H1 (cell line): ENCODE results near the gene HHIP. TPM values are rescaled to one million over a fixed set of nuclear protein-coding genes. Genes with fewer than 3 reads are reported as not detected.

Experiments
- CTCF ChIA-PET: fragments of 300-600 bp; sonication (Branson Sonifier 250); formaldehyde crosslinking; loops from one replicate; lab custom pipeline; 2021; ENCODE audit not compliant: partially characterized antibody; lab: Charles Lee
- POLR2A ChIA-PET: fragments of 300-600 bp; sonication (Branson Sonifier 250); formaldehyde crosslinking; loops from one replicate; lab custom pipeline; 2021; ENCODE audit warnings: inconsistent platforms; ENCODE audit not compliant: partially characterized antibody; lab: Charles Lee
- DNase-seq, 2 experiments: peaks; one replicate each; pipeline versions ENCODE4 v3.0.0 to v3.0.0-alpha.2; 2010 to 2022; ENCODE audit warnings: low spot score in 2 of 2, low read depth in 1 of 2, mixed read lengths in 1 of 2
- FAIRE-seq: peaks from 2 replicates; lab custom pipeline; 2011; peaks lifted over from hg19 to GRCh38; lab: Jason Lieb, UNC
- H2AFZ ChIP-seq: 2 replicates; pipeline ENCODE4 v1.8.1; 2012; ENCODE audit warnings: low read length, inconsistent platforms
- H2AK5ac ChIP-seq: 2 replicates; pipeline ENCODE4 v1.6.1; 2013; ENCODE audit warnings: low read depth, low read length
- H2BK120ac ChIP-seq: replicated peaks from 2 replicates; pipeline ENCODE3; 2013; ENCODE audit warnings: low read depth, low read length, inconsistent platforms
- H2BK12ac ChIP-seq: 2 replicates; pipeline ENCODE4 v1.6.1; 2013; ENCODE audit warnings: low read depth, low read length
- H2BK15ac ChIP-seq: 2 replicates; pipeline ENCODE4 v1.6.1; 2013; ENCODE audit warnings: low read length
- H2BK20ac ChIP-seq: 2 replicates; pipeline ENCODE4 v1.6.1; 2013; ENCODE audit warnings: low read length
- H2BK5ac ChIP-seq: 2 replicates; pipeline ENCODE4 v1.6.1; 2013; ENCODE audit warnings: low read depth, low read length
- H3K14ac ChIP-seq: 2 replicates; pipeline ENCODE4 v1.6.1; 2013; ENCODE audit warnings: inconsistent platforms; ENCODE audit not compliant: insufficient read length
- H3K18ac ChIP-seq: 2 replicates; pipeline ENCODE4 v1.6.1; 2013; ENCODE audit warnings: low read length; ENCODE audit errors: extremely low read depth
- H3K23ac ChIP-seq: 2 replicates; pipeline ENCODE4 v1.6.1; 2013; ENCODE audit warnings: inconsistent platforms; ENCODE audit not compliant: insufficient read length
- H3K23me2 ChIP-seq: 2 replicates; pipeline ENCODE4 v1.6.1; 2013; ENCODE audit warnings: low read depth, low read length
- H3K27ac ChIP-seq: 2 replicates; pipeline ENCODE4 v1.6.1; 2011; ENCODE audit warnings: low read depth, low read length, inconsistent platforms
- H3K27me3 ChIP-seq, 4 experiments: replicated peaks in 1 of 4; 1 replicate in 1 of 4; 2 replicates in 3 of 4; pipeline versions ENCODE4 v1.6.1 to v1.8.1; 2011 to 2013; ENCODE audit warnings: low read length in 3 of 4, mild to moderate bottlenecking in 3 of 4, inconsistent platforms in 2 of 4, mixed read lengths in 2 of 4, moderate library complexity in 1 of 4; ENCODE audit not compliant: control insufficient read depth in 3 of 4, insufficient read depth in 3 of 4; ENCODE audit errors: extremely low read depth in 1 of 4
- H3K36me3 ChIP-seq, 4 experiments: 2 replicates each; pipeline versions ENCODE4 v1.6.1 to v1.8.1; 2011 to 2013; ENCODE audit warnings: mild to moderate bottlenecking in 4 of 4, low read length in 3 of 4, moderate library complexity in 2 of 4, control low read depth in 1 of 4, inconsistent platforms in 1 of 4; ENCODE audit not compliant: insufficient read depth in 4 of 4, control insufficient read depth in 2 of 4
- H3K4ac ChIP-seq: replicated peaks from 2 replicates; pipeline ENCODE3; 2013; ENCODE audit warnings: low read length, low read depth, mixed read lengths, inconsistent platforms; ENCODE audit not compliant: insufficient read length
- H3K4me1 ChIP-seq, 4 experiments: replicated peaks in 1 of 4; 1 replicate in 1 of 4; 2 replicates in 3 of 4; pipeline versions ENCODE4 v1.6.1 to v1.8.1; 2011 to 2013; ENCODE audit warnings: low read length in 3 of 4, inconsistent platforms in 2 of 4, mixed read lengths in 1 of 4; ENCODE audit not compliant: insufficient read depth in 4 of 4, control insufficient read depth in 3 of 4
- H3K4me2 ChIP-seq, 2 experiments: 2 replicates each; pipeline versions ENCODE4 v1.6.1 to v1.8.1; 2011 to 2013; ENCODE audit warnings: low read depth in 2 of 2, low read length in 2 of 2, control low read depth in 1 of 2, inconsistent platforms in 1 of 2, mild to moderate bottlenecking in 1 of 2; ENCODE audit not compliant: insufficient read depth in 1 of 2
- H3K4me3 ChIP-seq, 4 experiments: fragments of 200-600, 300-600 bp in 1 of 4; sonication (generic), shearing (Covaris generic), sonication (Bioruptor Twin) in 1 of 4; 2 replicates each; pipeline versions ENCODE4 v1.5.1 to v1.8.1; 2011 to 2016; ENCODE audit warnings: low read length in 4 of 4, low read depth in 3 of 4, control low read depth in 2 of 4, inconsistent platforms in 2 of 4, mild to moderate bottlenecking in 2 of 4, mixed read lengths in 1 of 4, moderate library complexity in 1 of 4; ENCODE audit not compliant: insufficient read depth in 2 of 4; ENCODE audit errors: extremely low read depth in 1 of 4
- H3K56ac ChIP-seq: replicated peaks from 2 replicates; pipeline ENCODE3; 2013; ENCODE audit warnings: low read depth, mild to moderate bottlenecking, mixed read lengths, low read length, inconsistent platforms; ENCODE audit not compliant: insufficient read length
- H3K79me1 ChIP-seq: 2 replicates; pipeline ENCODE4 v1.6.1; 2013; ENCODE audit warnings: low read depth, low read length, control low read depth
- H3K79me2 ChIP-seq, 2 experiments: 2 replicates each; pipeline versions ENCODE4 v1.6.1 to v1.8.1; 2012 to 2013; ENCODE audit warnings: low read length in 2 of 2, mild to moderate bottlenecking in 2 of 2, inconsistent platforms in 1 of 2; ENCODE audit not compliant: insufficient read depth in 2 of 2, control insufficient read depth in 1 of 2
- H3K9ac ChIP-seq, 4 experiments: replicated peaks in 1 of 4; 1 replicate in 1 of 4; 2 replicates in 3 of 4; pipeline versions ENCODE4 v1.6.1 to v1.8.1; 2011 to 2013; ENCODE audit warnings: low read depth in 3 of 4, low read length in 3 of 4, control low read depth in 2 of 4, mild to moderate bottlenecking in 2 of 4, moderate library complexity in 2 of 4, inconsistent platforms in 1 of 4; ENCODE audit errors: extremely low read depth in 1 of 4
- H3K9me3 ChIP-seq, 2 experiments: 2 replicates each; pipeline versions ENCODE4 v1.6.1 to v1.8.1; 2012 to 2013; ENCODE audit warnings: mild to moderate bottlenecking in 2 of 2, moderate library complexity in 2 of 2, control low read depth in 1 of 2, inconsistent platforms in 1 of 2, low read depth in 1 of 2, low read length in 1 of 2, mixed read lengths in 1 of 2; ENCODE audit not compliant: insufficient read depth in 2 of 2
- H4K20me1 ChIP-seq, 2 experiments: replicated peaks in 1 of 2; 2 replicates each; pipeline versions ENCODE3 to v1.8.1; 2011 to 2013; ENCODE audit warnings: inconsistent platforms in 2 of 2, low read length in 2 of 2, mild to moderate bottlenecking in 1 of 2; ENCODE audit not compliant: insufficient read depth in 2 of 2, control insufficient read depth in 1 of 2
- H4K5ac ChIP-seq: 2 replicates; pipeline ENCODE4 v1.6.1; 2013; ENCODE audit warnings: low read length, low read depth, mixed read lengths, inconsistent platforms; ENCODE audit not compliant: insufficient read length
- H4K8ac ChIP-seq: 2 replicates; pipeline ENCODE4 v1.8.0; 2013; ENCODE audit warnings: mild to moderate bottlenecking, moderate library complexity, low read length, inconsistent platforms; ENCODE audit not compliant: insufficient read depth; ENCODE audit errors: extremely low read depth
- H4K91ac ChIP-seq: replicated peaks from 2 replicates; pipeline ENCODE3; 2013; ENCODE audit warnings: low read length, mixed read lengths, inconsistent platforms; ENCODE audit not compliant: insufficient read length
- CBX5 ChIP-seq: fragments of 300-800, 300-1000 bp; sonication (generic); IDR thresholded peaks from 2 replicates; pipeline ENCODE4 v1.7.1; 2016; ENCODE audit warnings: antibody characterized with exemption, low read length, low read depth
- CTBP2 ChIP-seq: IDR thresholded peaks from 2 replicates; pipeline ENCODE4 v1.7.0; 2011; ENCODE audit warnings: borderline replicate concordance, mild to moderate bottlenecking, moderate library complexity, mixed read lengths, low read length; ENCODE audit not compliant: insufficient read depth, insufficient read length
- E2F6 ChIP-seq: IDR thresholded peaks from 2 replicates; pipeline ENCODE4 v1.6.1; 2012; ENCODE audit warnings: inconsistent platforms
- GABPA ChIP-seq: IDR thresholded peaks from 2 replicates; pipeline ENCODE4 v1.6.1; 2011; ENCODE audit warnings: mild to moderate bottlenecking, low read length, moderate library complexity, borderline replicate concordance; ENCODE audit not compliant: insufficient read depth
- HDAC2 ChIP-seq, 2 experiments: fragments of 300-600 bp in 1 of 2; sonication (generic) in 1 of 2; IDR thresholded peaks; 2 replicates each; pipeline ENCODE4 v1.6.1; 2011 to 2012; ENCODE audit warnings: low read depth in 2 of 2, low read length in 2 of 2, mild to moderate bottlenecking in 2 of 2, moderate library complexity in 2 of 2, borderline replicate concordance in 1 of 2, inconsistent platforms in 1 of 2
- KDM5A ChIP-seq: fragments of 200-600 bp; IDR thresholded peaks from 2 replicates; pipeline ENCODE4 v1.7.1; 2012; ENCODE audit warnings: mild to moderate bottlenecking, low read length, inconsistent platforms, mixed read lengths
- RXRA ChIP-seq: IDR thresholded peaks from 2 replicates; pipeline ENCODE4 v1.6.1; 2011; ENCODE audit warnings: low read depth, mild to moderate bottlenecking, low read length, moderate library complexity; ENCODE audit not compliant: insufficient read depth
- SAP30 ChIP-seq: fragments of 300-600 bp; sonication (generic); IDR thresholded peaks from 2 replicates; pipeline ENCODE4 v1.7.1; 2012; ENCODE audit warnings: low read length, moderate library complexity, mild to moderate bottlenecking, inconsistent platforms; ENCODE audit not compliant: insufficient read depth, insufficient replicate concordance
- SP2 ChIP-seq: IDR thresholded peaks from 2 replicates; pipeline ENCODE4 v1.6.1; 2012; ENCODE audit warnings: mild to moderate bottlenecking, low read length, inconsistent platforms
- SP4 ChIP-seq: IDR thresholded peaks from 2 replicates; pipeline ENCODE4 v1.6.1; 2012; ENCODE audit warnings: low read length, inconsistent platforms
- SUZ12 ChIP-seq: fragments of 200-600 bp; sonication (generic); IDR thresholded peaks from 2 replicates; pipeline ENCODE4 v1.6.1; 2012; ENCODE audit warnings: mild to moderate bottlenecking, inconsistent platforms, low read length, moderate library complexity, mixed read lengths
- ZNF274 ChIP-seq: IDR thresholded peaks from 2 replicates; pipeline ENCODE4 v1.7.0; 2012; ENCODE audit warnings: low read length, borderline replicate concordance; ENCODE audit errors: extremely low read depth
- WGBS, 2 experiments: shearing (Covaris generic) in 1 of 2; methylation state at CpG; one replicate each; pipeline versions ENCODE4 v1.1.6 to v1.1.7; 2013 to 2015; ENCODE audit warnings: low lambda C conversion rate in 2 of 2, mixed read lengths in 2 of 2, inconsistent platforms in 1 of 2, low coverage in 1 of 2, missing lambda C conversion rate in 1 of 2; ENCODE audit not compliant: insufficient replicate concordance in 2 of 2, insufficient coverage in 1 of 2, insufficient read length in 1 of 2; ENCODE audit errors: extremely low coverage in 1 of 2, missing lambda C conversion rate in 1 of 2; 5-methylcytosine and 5-hydroxymethylcytosine counted together
- polyA plus RNA-seq, 7 experiments: library from polyadenylated mRNA; depleted of rRNA in 3 of 7; stranded (reverse) in 5 of 7; unstranded in 2 of 7; fragments of >200 nt in 5 of 7; fragments of 200-250 nt in 2 of 7; gene quantifications; 1 replicate in 5 of 7; 2 replicates in 1 of 7; 4 replicates in 1 of 7; pipeline versions ENCODE4 v1.2.1 to v1.2.3, GENCODE V29; 2011 to 2013; ENCODE audit warnings: missing spikeins in 2 of 7, mixed read lengths in 2 of 7
- total RNA-seq: library from RNA; stranded (reverse); fragmentation: NEBNext Ultra II Directional; extraction: Animal tissue kit (Norgen Biotek cat#: 25700); gene quantifications from 2 replicates; pipeline ENCODE4 v1.2.1, GENCODE V29; 2021

Gene HHIP
- total and polyA plus RNA-seq, 2 of the 8 experiments (the other 6 are each of a cell fraction or from before 2014, with no cell fraction given): 0.05 to 1.3 TPM

GRCh38 chr4:144687466-144687865, 41.5 kb downstream of the HHIP start:
- H3K79me1 ChIP-seq: no peaks in the 10 kb centered on the region
- H3K4ac ChIP-seq: no peak overlapping the region
- no peak overlapping the region for H4K5ac ChIP-seq
- H2BK20ac ChIP-seq: no peak overlapping the region
- H2AK5ac ChIP-seq: no peak overlapping the region
- H3K4me2 ChIP-seq: no peak overlapping the region
- FAIRE-seq (no peak), DNase-seq (no peak)
- 100% methylated on average over 1 of the region's 1 CpG; no CpG with 5 or more reads in 1 of the 2 experiments for WGBS, 2 experiments
- H3K4me1 ChIP-seq: peaks cover 0 to 2% (median 0%) of the 10 kb centered on the region in 4 experiments; a peak in 1 of 7 replicates
- no peak overlapping the region for H3K9ac ChIP-seq
- no peak overlapping the region for H2BK120ac ChIP-seq
- no peak overlapping the region for H2BK15ac ChIP-seq
- ChIA-PET CTCF (interaction anchor here (0.6 kb wide), 3 partner anchors 117 to 926 kb away, joined by 3 read pairs; no protein-coding TSS in a partner anchor), POLR2A (interaction anchor here (0.8 kb wide), 1 partner anchor 25 kb away, joined by 3 read pairs; no protein-coding TSS in a partner anchor)
- H3K9me3 ChIP-seq: no peaks in the 10 kb centered on the region
- H3K27me3 ChIP-seq: no peaks in the 10 kb centered on the region
- H3K18ac ChIP-seq: no peak overlapping the region
- no peak overlapping the region for H4K8ac ChIP-seq
- no peak overlapping the region for H3K23ac ChIP-seq
- H2BK12ac ChIP-seq: no peak overlapping the region
- H2BK5ac ChIP-seq: no peak overlapping the region
- H3K23me2 ChIP-seq: no peaks in the 10 kb centered on the region
- no peaks in the 10 kb centered on the region for H4K20me1 ChIP-seq
- no peak overlapping the region for H3K4me3 ChIP-seq
- H3K36me3 ChIP-seq: no peaks in the 10 kb centered on the region
- H3K14ac ChIP-seq: no peak overlapping the region
- H2AFZ ChIP-seq: no peak overlapping the region
- no peak for TF ChIP-seq ZNF274
- TF ChIP-seq GABPA: no peak
- TF ChIP-seq KDM5A: no peak
- no peak for TF ChIP-seq CBX5
- no peak for TF ChIP-seq RXRA
- no peak for TF ChIP-seq E2F6
- TF ChIP-seq SAP30: no peak
- TF ChIP-seq HDAC2 (IDR thresholded peaks at IDR 0.05; ENCODE audit: borderline replicate concordance in 1 of 2, low read depth in 2 of 2, low read length in 2 of 2): no peak
- TF ChIP-seq SP4: no peak
- TF ChIP-seq SP2: no peak
- TF ChIP-seq CTBP2: no peak
- TF ChIP-seq SUZ12: no peak
- H3K79me2 ChIP-seq: no peaks in the 10 kb centered on the region
- no peak overlapping the region for H3K27ac ChIP-seq
- no peak overlapping the region for H4K91ac ChIP-seq
- no peak overlapping the region for H3K56ac ChIP-seq
